Epithelial cell of proximal tubule (primary cell): ENCODE results near the gene PMIS2. TPM values are rescaled to one million over a fixed set of nuclear protein-coding genes. Genes with fewer than 3 reads are reported as not detected.
A peak's percentile ranks its signal among the peaks of the same experiment; 100 is the strongest.

Experiments
- DNase-seq: peaks from one replicate; pipeline ENCODE4 v3.0.0-alpha.2; 2011; ENCODE audit warnings: low read depth
- H3K4me3 ChIP-seq: 2 replicates; pipeline ENCODE4 v1.5.1; 2011; ENCODE audit warnings: low read depth, mild to moderate bottlenecking, low read length
- CTCF ChIP-seq: conservative IDR thresholded peaks from 2 replicates; pipeline ENCODE4 v1.5.1; 2012; ENCODE audit warnings: low read depth, mild to moderate bottlenecking, low read length
- total RNA-seq: library from RNA; depleted of rRNA; stranded (reverse); fragments of >200 nt; gene quantifications from 2 replicates; pipeline ENCODE4 v1.2.3, GENCODE V29; 2015

PMIS2 gene
- total RNA-seq, 1 donor from 2014 or later, result not detected

GRCh38 chr19:35544110-35544802, 41.7 kb upstream of the PMIS2 start:
- TF ChIP-seq CTCF, result no peak
- H3K4me3 ChIP-seq, result peak overlapping the region; percentile 98
- DNase-seq, result no peak

GRCh38 chr19:35545001-35545854, 40.7 kb upstream of the PMIS2 start, which contains the start of gene TMEM147:
TSS of gene TMEM147 (plus strand) at chr19:35545626. CDS start at chr19:35545740, 114 bp downstream.
- DNase-seq, result no peak
- peak within 1 kb of the TSS; percentile 98 for H3K4me3 ChIP-seq
- no peak for TF ChIP-seq CTCF

- no peak for DNase-seq
- H3K4me3 ChIP-seq, result peak overlapping the region; percentile 98
- no peak for TF ChIP-seq CTCF
Measured at GRCh38 chr19:35545855-35546381, 40.1 kb upstream of the PMIS2 start.

GRCh38 chr19:35546532-35546931, 39.4 kb upstream of the PMIS2 start:
- no peak for DNase-seq
- TF ChIP-seq CTCF, result no peak

GRCh38 chr19:35549174-35549788, 36.7 kb upstream of the PMIS2 start:
- peak; percentile 78 for TF ChIP-seq CTCF
- H3K4me3 ChIP-seq, result no peak overlapping the region
- no peak for DNase-seq

More at GRCh38 chr19:35546532-35546931, 39.4 kb upstream of the PMIS2 start:
- H3K4me3 ChIP-seq, result peak overlapping the region; percentile 98

- no peak overlapping the region for H3K4me3 ChIP-seq
- DNase-seq, result no peak
- TF ChIP-seq CTCF, result no peak
Measured at GRCh38 chr19:35549879-35550523, 36.0 kb upstream of the PMIS2 start.
